Ovary (tissue), 9 donors: ENCODE data around the gene UAP1. TPM values are rescaled to one million over a fixed set of nuclear protein-coding genes. Genes with fewer than 3 reads are reported as not detected.

Experiments
- DNase-seq, 5 donors: peaks; one replicate each; pipeline ENCODE4 v3.0.0-alpha.2; 2019 to 2020
- H3K27ac ChIP-seq, 2 donors: fragments of 200-600 bp; one replicate each; pipeline versions ENCODE4 v1.5.1 to v1.8.0; 2019 to 2022
- H3K27me3 ChIP-seq: fragments of 200-600 bp; one replicate; pipeline ENCODE4 v1.8.0; 2022
- H3K36me3 ChIP-seq: fragments of 200-600 bp; sonication (generic); one replicate; pipeline ENCODE4 v1.5.1; 2019
- H3K4me1 ChIP-seq: one replicate; pipeline ENCODE4 v1.8.1; 2013; ENCODE audit warnings: mild to moderate bottlenecking, moderate library complexity; ENCODE audit not compliant: insufficient read depth
- H3K4me3 ChIP-seq: fragments of 200-600 bp; sonication (generic); one replicate; pipeline ENCODE4 v1.5.1; 2017
- H3K9me3 ChIP-seq, 2 donors: fragments of 200-600 bp in 1 of 2; sonication (generic) in 1 of 2; one replicate each; pipeline versions ENCODE4 v1.5.1 to v1.8.1; 2013 to 2019; ENCODE audit warnings: mild to moderate bottlenecking in 1 of 2, moderate library complexity in 1 of 2
- EP300 ChIP-seq: sonication (generic); formaldehyde crosslinking; IDR thresholded peaks from one replicate; pipeline ENCODE4 v1.6.1; 2017; ENCODE audit warnings: antibody characterized with exemption
- POLR2A ChIP-seq: fragments of 450-650 bp; IDR thresholded peaks from one replicate; pipeline ENCODE4 v1.6.1; 2017; ENCODE audit warnings: antibody characterized with exemption, mild to moderate bottlenecking, moderate library complexity
- WGBS, 3 donors: extraction: QIAGEN DNeasy Blood & Tissue Kit in 1 of 3; methylation state at CpG; one replicate each; pipeline versions ENCODE4 v1.1.5 to v1.1.7; 2013 to 2017; 5-methylcytosine and 5-hydroxymethylcytosine counted together
- intact Hi-C, 4 donors: fragments of 100-400 bp; cut with DNase I; formaldehyde crosslinking; loops; one replicate each; pipeline versions ENCODE4 v1.11.0 to v1.15.1; 2022 to 2023
- polyA plus RNA-seq, 2 donors: library from polyadenylated mRNA; stranded (reverse); fragments of 200-250 nt in 1 of 2; fragments of 350-450 nt in 1 of 2; fragmentation: Illumina TruSeq in 1 of 2; extraction: RNeasy Lipid Tissue Mini Kit (QIAGEN cat#74804) in 1 of 2; gene quantifications; one replicate each; pipeline ENCODE4 v1.2.3, GENCODE V29; 2013 to 2014
- total RNA-seq, 7 donors: library from RNA; depleted of rRNA in 2 of 7; stranded (reverse); fragments of >200 nt in 2 of 7; fragmentation: NEBNext Ultra II Directional in 3 of 7; extraction: Animal tissue kit (Norgen Biotek cat#: 25700) in 3 of 7; gene quantifications; one replicate each; pipeline versions ENCODE4 v1.1.0 to v1.2.4, GENCODE V29; 2016 to 2023
- TF ChIP-seq, protein P1 (sequence below), 3 donors: fragments of 450-650 bp in 2 of 3; fragments of 200-600 bp in 1 of 3; IDR thresholded peaks; one replicate each; pipeline versions ENCODE4 v1.5.1 to v1.8.0; 2016 to 2022; ENCODE audit warnings: antibody characterized with exemption in 3 of 3, mild to moderate bottlenecking in 1 of 3
- donor health status: DM: no; HTN: no; CAD: no; lungs with moderate emphysema.
- donor health status: DM: no; HTN: no; CAD: no.
- donor health status: Bipolar disorder and iron deficiency.
- donor health status: DM: yes; HTN: yes; CAD: no.
- donor health status: DM: no; HTN: no; CAD: no.
- donor health status: DM: yes; HTN: yes; CAD: no.

Gene UAP1
- total and polyA plus RNA-seq, 9 donors: 31.2 to 108 (median 49.3) TPM

DNA sequence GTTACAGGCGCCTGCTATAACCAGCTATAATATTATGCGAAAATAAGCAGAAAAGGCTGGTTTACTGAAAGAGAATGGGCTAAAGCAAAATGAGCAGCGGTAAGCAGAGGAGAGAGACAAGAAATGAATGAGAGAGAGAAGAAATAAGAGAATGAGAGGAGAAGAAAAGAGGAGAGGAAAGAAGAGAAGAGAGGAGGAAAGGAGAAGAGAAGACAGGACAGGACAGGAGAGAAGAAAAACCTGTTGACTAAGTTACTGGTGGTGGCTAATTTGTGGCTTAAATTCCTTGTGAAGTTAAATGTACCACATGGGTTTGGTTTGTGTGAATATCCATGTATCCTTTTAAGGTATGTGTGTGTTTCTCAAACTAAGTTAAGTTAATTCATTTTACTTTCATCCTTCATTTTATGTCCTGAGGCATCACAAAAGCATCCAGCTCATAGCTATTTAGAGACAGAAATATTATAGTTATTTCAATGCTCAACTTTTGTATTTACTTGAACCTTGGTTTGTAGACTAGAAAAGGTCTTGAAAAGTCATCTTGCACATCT lies 67.6 kb downstream of the UAP1 start:
- H3K4me3 ChIP-seq: no peak overlapping the region
- no peak overlapping the region for H3K27ac ChIP-seq
- intact Hi-C loops: no loop called here
- H3K4me1 ChIP-seq: peaks cover 12% of the 10 kb centered on the region
- no peaks in the 10 kb centered on the region for H3K9me3 ChIP-seq
- WGBS, 3 donors: 96 to 98% (median 97%) methylated on average over 3 of the region's 3 CpGs
- no peaks in the 10 kb centered on the region for H3K36me3 ChIP-seq
- TF ChIP-seq EP300 (no peak), POLR2A (no peak)
- TF ChIP-seq, protein P1, sequence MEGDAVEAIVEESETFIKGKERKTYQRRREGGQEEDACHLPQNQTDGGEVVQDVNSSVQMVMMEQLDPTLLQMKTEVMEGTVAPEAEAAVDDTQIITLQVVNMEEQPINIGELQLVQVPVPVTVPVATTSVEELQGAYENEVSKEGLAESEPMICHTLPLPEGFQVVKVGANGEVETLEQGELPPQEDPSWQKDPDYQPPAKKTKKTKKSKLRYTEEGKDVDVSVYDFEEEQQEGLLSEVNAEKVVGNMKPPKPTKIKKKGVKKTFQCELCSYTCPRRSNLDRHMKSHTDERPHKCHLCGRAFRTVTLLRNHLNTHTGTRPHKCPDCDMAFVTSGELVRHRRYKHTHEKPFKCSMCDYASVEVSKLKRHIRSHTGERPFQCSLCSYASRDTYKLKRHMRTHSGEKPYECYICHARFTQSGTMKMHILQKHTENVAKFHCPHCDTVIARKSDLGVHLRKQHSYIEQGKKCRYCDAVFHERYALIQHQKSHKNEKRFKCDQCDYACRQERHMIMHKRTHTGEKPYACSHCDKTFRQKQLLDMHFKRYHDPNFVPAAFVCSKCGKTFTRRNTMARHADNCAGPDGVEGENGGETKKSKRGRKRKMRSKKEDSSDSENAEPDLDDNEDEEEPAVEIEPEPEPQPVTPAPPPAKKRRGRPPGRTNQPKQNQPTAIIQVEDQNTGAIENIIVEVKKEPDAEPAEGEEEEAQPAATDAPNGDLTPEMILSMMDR (IDR thresholded peaks at IDR 0.05): no peak
- no peak for DNase-seq
- no peaks in the 10 kb centered on the region for H3K27me3 ChIP-seq

DNA sequence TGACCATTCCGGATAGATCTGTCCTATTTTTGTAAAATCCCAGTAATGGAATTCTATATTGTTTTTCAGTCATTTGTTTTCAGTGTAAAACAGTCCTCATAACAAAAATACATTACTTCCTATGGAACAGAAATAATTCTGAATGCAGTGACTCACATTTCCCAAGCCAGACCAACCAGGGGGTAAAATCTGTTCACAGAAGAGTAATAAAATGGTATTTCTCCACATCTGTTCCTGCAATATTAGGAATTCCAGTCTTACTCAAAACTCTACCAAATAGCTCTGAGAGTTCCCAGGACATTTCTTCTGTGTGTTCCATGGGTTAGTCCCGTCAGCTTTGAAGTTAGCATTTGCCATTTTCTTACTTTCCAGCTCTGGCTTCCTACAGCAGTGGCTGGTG lies 68.1 kb downstream of the UAP1 start:
- 66 to 75% (median 75%) methylated on average over 2 of the region's 2 CpGs for WGBS, 3 donors
- peak overlapping the region; percentile 76 to 92 for H3K27ac ChIP-seq
- no peaks in the 10 kb centered on the region for H3K27me3 ChIP-seq
- no peaks in the 10 kb centered on the region for H3K9me3 ChIP-seq
- no peaks in the 10 kb centered on the region for H3K36me3 ChIP-seq
- no peak for DNase-seq
- H3K4me1 ChIP-seq: peaks cover 13% of the 10 kb centered on the region
- TF ChIP-seq, protein P1 (IDR thresholded peaks at IDR 0.05): no peak
- no peak for TF ChIP-seq EP300
- TF ChIP-seq POLR2A: no peak
- intact Hi-C loops: loop anchor here in 2 of 4 donors (5.0 to 10.0 kb wide), 2 partner anchors 48 to 65 kb away; no protein-coding TSS in a partner anchor
- H3K4me3 ChIP-seq: no peak overlapping the region

DNA sequence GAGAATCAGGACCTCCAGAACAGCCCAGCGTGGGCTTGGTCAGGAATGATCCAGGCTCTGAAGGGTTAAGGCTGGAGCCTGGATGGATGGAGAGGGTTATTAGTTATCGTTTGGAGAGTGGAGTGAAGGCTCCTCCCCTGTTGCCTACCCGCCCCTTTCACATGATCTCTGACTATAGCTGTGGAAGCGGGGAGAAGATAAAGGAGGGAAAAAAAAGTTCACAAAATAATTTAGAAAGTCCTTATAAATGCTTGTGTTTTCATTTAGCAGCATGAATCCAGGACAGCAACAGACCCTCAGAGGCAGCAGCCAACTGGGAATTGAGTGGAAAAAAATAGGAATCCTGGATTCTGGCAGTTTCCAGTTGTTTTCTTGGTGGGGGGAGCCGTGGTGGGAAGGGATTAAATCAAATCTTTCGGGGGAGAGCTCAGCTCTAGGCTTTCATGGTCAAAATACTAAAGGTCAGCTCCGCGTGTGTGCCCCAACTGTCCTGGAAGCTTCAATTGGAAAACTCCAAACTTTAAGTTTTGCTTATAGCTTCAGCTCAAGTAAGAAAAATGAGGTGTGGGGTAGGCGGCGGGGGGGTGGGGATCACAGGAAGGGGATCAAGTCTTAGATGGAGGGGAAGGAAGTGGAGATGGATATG lies 70.1 kb downstream of the UAP1 start:
- DNase-seq: peak; percentile 53 to 65 (median 59)
- intact Hi-C loops: loop anchor here in 2 of 4 donors (5.0 to 10.0 kb wide), 2 partner anchors 46 to 63 kb away; no protein-coding TSS in a partner anchor
- no peaks in the 10 kb centered on the region for H3K36me3 ChIP-seq
- H3K9me3 ChIP-seq: no peaks in the 10 kb centered on the region
- WGBS, 3 donors: 3 to 11% (median 3%) methylated on average over 10 of the region's 10 CpGs
- peaks cover 18% of the 10 kb centered on the region for H3K4me1 ChIP-seq
- no peaks in the 10 kb centered on the region for H3K27me3 ChIP-seq
- TF ChIP-seq, protein P1 (IDR thresholded peaks at IDR 0.05): peak in 1 of 3 donors; percentile 9
- TF ChIP-seq POLR2A (peak; percentile 39), EP300 (no peak)
- H3K4me3 ChIP-seq: peak overlapping the region; percentile 44
- H3K27ac ChIP-seq: peak overlapping the region; percentile 76 to 92

DNA sequence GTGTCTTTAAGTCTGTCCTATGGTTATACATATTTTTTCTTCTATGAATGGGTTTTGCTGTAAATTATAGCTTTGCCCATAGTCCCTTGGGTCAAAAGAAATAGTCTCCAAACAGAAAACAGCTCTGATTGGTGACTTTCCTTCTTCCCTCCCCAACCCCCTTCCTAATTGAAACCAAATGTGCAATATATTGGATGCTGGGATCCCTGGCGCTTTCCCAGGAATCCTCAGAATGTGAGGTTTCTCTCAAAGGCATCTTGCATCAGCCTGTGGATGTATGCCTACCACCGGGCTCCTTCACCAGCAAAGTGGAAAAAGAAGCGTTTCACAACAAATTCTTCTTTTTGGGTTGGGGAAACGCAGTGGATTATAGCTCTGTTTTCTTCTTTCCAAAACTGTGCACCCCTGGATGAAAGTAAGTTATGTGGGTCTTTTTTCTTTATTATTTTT lies 70.7 kb downstream of the UAP1 start, which contains the start of gene DDR2:
Gene DDR2 (plus strand): TSS at position 248 of the 450 bp plus-strand sequence. CDS start 86,600 bp downstream, outside the sequence.
- Histone ChIP-seq H3K36me3 (no peaks in the 10 kb centered on the region), H3K27me3 (no peaks in the 10 kb centered on the region), H3K27ac (peak within 1 kb of the TSS; percentile 76 to 92), H3K4me1 (peaks cover 18% of the 10 kb centered on the region), H3K4me3 (peak within 1 kb of the TSS; percentile 44), H3K9me3 (no peaks in the 10 kb centered on the region)
- intact Hi-C loops: loop anchor here in 2 of 4 donors (5.0 to 10.0 kb wide), 2 partner anchors 45 to 63 kb away; no protein-coding TSS in a partner anchor
- DNase-seq: peak; percentile 64 to 88 (median 84)
- 3% methylated on average over 4 of the region's 4 CpGs for WGBS, 3 donors
- TF ChIP-seq EP300: no peak
- TF ChIP-seq, protein P1 (IDR thresholded peaks at IDR 0.05): no peak
